Measurements from ENCODE around the gene AQP1.

DNA sequence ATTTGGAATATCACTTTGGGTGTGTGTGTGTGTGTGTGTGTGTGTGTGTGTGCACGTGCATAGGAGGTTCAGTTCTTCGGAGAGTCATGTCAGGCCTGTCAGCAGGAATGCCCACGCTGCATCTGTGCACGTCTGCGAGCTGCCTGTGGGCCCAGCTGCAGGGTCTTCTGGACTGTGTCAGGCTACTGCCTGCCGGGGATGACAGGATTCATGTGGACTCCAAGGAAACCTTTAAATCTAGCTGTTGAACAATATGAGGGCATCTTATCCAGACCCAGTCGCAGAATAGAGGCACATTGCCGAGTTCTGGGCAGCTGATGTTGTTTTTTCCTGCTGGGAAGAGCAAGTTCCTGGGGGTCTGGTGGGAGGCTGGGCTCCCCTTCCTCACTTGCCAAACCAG lies 19.0 kb downstream of the AQP1 start:
- no peak for TF ChIP-seq ZFP30 (CRISPR knock-in tag; IDR thresholded peaks at IDR 0.05)
- no peak for TF ChIP-seq CSDC2 (CRISPR knock-in tag; IDR thresholded peaks at IDR 0.05)
- no peak for TF ChIP-seq ZC3H10 (CRISPR knock-in tag; IDR thresholded peaks at IDR 0.05)
- no peak for TF ChIP-seq ISL1 (CRISPR knock-in tag; IDR thresholded peaks at IDR 0.05)
- no peak for TF ChIP-seq ZFP3 (CRISPR knock-in tag; IDR thresholded peaks at IDR 0.05)
- TF ChIP-seq ZNF70 (CRISPR knock-in tag; IDR thresholded peaks at IDR 0.05), result 0 out of 2 replicates have a peak, but pooled peaks have one; percentile 15
- TF ChIP-seq ARNTL (CRISPR knock-in tag; IDR thresholded peaks at IDR 0.05; ENCODE audit: borderline replicate concordance, low read depth), result no peak
- TF ChIP-seq PPARA (CRISPR knock-in tag; IDR thresholded peaks at IDR 0.05; ENCODE audit: borderline replicate concordance), result no peak
- no peak; the same call in 1 of the 2 replicates for TF ChIP-seq CSRNP3 (CRISPR knock-in tag; IDR thresholded peaks at IDR 0.05)
- no peak for TF ChIP-seq CREB5 (CRISPR knock-in tag; IDR thresholded peaks at IDR 0.05; ENCODE audit: low read depth)
- TF ChIP-seq, protein P1, sequence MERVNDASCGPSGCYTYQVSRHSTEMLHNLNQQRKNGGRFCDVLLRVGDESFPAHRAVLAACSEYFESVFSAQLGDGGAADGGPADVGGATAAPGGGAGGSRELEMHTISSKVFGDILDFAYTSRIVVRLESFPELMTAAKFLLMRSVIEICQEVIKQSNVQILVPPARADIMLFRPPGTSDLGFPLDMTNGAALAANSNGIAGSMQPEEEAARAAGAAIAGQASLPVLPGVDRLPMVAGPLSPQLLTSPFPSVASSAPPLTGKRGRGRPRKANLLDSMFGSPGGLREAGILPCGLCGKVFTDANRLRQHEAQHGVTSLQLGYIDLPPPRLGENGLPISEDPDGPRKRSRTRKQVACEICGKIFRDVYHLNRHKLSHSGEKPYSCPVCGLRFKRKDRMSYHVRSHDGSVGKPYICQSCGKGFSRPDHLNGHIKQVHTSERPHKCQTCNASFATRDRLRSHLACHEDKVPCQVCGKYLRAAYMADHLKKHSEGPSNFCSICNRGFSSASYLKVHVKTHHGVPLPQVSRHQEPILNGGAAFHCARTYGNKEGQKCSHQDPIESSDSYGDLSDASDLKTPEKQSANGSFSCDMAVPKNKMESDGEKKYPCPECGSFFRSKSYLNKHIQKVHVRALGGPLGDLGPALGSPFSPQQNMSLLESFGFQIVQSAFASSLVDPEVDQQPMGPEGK (CRISPR knock-in tag; IDR thresholded peaks at IDR 0.05; ENCODE audit: borderline replicate concordance), result no peak
